Raji (cell line): Measurements from ENCODE around the gene DHDH.

Experiments used
- POLR2A ChIP-seq: IDR thresholded peaks from 2 replicates; pipeline ENCODE4 v1.6.1; 2011; ENCODE audit warnings: low read depth, low read length, control low read depth; ENCODE audit not compliant: insufficient read depth

Gene DHDH

DNA sequence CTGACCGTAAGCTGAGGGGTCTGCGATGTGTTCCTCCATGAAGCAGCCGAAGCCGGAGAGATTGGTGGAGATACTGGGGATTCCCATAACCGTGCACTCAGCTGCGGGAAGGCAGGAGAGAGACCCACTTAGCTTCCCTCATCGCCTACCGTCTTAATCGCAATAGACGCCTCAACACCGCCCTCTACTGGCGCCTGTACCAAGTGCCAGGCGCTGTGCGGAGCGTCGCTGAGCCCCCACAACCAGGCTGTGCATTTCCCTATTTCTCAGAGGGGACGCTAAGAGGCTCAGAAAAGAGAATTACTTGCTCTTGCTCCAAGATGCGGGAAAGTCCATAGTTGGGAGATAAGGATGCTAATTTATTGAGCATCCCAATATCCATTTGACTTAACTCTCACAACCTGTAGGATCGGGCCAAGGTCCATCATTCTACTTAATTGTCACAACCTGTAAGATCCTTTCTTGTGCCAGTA lies 37.5 kb downstream of the DHDH start:
- no peak for TF ChIP-seq POLR2A

DNA sequence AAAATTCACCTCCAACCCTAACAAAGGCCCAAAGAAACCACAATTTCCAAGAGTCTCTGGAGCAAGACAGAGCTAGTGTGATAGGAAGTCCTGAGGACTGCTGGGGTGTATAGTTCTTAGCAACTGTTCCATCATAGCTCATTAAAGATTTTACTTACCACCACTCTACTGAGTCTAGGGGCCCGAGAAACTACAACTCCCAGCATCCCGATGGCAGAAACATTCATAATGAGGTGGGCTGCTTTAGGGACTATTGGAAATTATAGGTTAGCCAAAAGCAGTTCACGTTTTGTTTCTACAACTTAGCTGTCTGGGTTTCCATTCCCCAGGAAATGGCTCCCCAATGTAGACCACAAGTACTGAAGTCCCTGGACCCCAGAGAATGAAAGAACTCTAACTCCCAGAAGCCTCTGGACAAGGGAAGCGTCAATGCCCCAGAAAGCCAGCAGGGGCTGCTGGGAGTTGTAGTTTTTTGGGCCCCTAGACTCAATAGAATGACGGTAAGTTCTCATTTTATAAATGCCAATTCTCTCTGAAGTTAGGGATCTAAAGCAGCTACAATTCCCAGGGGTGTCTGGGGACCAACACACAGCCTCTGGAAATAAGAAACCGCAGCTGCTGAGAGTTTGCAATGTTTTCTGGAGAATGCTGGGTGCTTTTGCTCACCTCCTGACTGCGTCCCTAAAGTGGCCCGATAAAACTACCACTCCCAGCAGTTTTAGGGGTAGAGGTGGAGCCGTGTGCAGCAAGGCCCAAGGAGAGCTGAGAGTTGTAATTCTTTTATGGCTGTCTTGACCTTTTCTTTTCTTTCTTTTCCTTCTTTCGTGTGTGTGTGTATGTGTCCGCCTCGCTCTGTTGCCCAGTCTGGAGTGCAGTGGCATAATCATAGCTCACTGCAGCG lies 42.7 kb downstream of the DHDH start:
- no peak for TF ChIP-seq POLR2A

DNA sequence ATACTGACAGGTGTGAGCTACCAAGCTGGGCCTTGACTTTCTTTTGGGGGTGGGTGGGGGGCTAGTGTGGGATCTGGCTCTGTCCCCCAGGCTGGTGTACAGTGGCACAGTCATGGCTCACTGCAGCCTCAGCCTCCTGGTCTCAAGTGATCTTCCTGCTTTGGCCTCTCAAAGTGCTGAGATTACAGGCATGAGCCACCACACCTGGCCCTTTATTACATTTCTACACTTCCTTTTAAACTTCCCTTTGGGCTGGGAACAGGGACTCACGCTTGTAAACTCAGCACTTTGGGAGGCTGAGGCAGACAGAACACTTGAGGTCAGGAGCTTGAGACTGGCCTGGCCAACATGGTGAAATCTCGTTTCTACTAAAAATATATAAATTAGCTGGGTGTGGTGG lies 43.6 kb downstream of the DHDH start:
- no peak for TF ChIP-seq POLR2A

DNA sequence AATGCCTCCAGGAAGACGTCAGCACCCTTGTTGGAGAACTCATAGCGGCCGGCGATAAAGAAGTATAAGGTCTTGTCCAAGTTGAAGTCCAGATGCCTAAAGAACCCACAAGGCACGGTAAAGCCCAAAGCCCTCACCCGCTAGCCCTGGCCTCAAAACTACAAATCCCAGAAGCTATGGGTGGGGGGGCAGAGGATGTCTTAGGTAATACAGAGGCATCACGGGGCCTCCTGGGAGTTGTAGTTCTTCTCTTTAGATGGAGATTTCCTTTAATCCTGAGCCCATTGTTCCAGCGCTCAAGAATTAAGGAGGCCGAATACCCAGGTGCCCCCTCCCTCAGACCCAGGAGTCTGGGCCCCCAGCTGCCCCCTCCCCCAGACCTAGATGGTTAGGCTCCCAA lies 48.8 kb downstream of the DHDH start:
- no peak for TF ChIP-seq POLR2A

DNA sequence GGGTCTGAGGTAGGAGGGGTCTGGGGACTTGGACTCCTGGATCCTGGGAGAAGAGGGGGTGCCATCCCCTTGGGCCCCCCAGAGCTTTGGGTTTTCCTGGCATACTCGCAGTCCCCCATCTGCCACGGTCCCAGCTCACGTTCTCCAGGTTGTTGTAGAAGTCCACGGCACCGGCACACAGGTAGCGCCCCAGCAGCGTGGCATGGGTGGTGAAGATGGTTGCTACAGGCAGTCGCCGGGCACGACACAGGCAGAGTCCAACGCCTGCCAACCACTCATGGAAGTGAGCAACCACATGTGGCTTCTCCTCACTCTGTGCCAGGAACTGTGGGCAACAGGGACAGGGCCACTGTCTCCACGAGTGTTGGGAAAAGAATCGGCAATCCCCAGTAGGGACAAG lies 52.2 kb downstream of the DHDH start:
- TF ChIP-seq POLR2A: no peak

DNA sequence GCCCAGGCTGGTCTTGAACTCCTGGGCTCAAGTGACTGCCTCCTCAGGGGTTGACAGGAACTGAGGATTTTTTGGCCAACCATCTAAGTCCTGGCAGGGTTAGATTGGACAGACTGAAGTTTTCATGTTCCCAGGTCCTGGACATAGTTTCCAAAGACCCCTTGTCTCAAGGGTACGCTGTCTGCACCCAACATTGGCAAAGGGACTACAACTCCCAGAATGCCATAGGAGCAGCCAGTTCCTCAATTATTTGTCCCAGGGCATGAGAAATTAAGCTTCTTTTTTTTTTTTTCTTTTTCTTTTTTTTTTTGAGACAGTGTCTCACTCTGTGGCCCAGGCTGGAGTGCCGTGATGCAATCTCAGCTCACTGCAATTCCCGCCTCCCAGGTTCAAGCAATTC lies 52.7 kb downstream of the DHDH start:
- no peak for TF ChIP-seq POLR2A

DNA sequence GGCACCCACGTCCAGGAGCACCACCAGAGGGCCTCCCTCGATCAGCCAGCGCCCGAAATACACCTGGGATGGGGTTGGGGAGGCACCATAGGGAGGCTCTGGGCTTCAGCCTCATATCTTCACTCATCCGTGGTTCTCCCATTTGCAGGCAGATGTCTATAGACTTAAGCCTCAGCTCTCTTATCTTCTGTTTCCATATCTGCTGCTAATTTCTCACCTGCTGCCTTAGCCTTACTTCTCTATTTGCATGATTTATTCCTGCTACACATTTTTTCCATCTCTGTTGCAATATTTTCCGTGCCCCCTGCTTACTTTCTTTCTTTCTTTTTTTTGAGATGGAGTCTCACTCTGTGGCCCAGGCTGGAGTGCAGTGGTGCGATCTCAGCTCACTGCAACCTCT lies 53.8 kb downstream of the DHDH start:
- no peak for TF ChIP-seq POLR2A

DNA sequence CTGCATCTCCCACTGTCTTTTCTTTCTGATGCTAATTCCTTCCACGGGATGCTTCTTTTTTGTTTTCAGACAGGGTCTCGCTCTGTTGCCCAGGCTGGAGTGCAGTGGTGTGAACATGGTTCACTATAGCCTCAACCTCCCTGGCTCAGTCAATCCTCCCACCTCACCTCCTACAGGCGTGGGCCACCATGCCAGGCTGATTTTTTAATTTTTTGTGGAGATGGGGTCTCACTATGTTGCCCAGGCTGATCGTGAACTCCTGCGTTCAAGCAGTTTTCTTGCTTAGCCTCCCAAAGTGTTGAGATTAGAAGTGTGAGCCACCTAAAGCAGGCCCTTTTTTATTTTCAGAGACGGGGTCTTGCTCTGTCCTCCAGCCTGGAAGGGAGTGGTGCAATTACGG lies 54.8 kb downstream of the DHDH start:
- no peak for TF ChIP-seq POLR2A

DNA sequence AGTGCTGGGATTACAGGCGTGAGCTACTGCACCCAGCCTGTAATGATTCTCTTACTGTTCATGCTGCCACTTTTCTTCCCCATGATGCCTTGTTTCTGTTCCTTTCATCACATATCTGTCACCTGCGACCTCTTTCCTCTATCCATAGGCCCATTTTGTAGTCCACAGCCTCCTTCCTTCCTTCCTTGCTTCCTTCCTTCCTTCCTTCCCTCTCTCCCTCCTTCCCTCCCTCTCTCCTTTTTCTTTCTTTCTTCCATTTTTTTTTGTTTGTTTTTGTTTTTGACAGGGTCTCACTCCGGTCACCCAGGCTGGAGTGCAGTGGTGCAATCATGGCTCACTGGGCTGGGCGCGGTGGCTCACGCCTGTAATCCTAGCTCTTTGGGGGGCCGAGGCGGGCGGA lies 55.4 kb downstream of the DHDH start:
- no peak for TF ChIP-seq POLR2A

DNA sequence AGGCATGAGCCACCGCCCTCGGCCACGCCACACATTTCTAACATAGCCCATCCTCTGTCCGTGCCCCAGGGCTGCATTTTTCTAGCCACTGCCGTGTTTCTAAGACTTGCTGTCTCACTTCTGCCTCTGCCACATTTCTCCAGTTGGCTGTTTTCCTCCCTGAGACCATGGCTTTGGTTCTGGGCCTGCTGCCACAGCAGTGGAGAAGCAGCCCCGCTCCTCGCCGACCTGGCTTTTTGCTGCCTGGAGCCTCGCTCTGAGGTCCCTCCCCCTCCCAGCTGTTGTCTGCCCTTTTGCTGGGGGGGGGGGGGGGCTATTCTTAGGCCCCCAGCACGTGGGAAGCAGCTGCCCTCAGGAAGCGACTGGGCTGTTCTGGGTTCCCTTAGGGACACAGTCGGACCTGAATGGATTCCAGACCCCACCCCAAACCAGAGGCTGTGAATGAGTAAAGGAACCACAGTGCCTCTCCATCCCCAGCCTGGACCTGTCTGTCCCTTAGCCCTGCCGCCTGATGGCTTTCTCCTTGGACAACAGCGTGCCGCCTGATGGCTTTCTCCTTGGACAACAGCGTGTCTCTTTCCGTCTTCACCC lies 56.3 kb downstream of the DHDH start:
- no peak for TF ChIP-seq POLR2A

DNA sequence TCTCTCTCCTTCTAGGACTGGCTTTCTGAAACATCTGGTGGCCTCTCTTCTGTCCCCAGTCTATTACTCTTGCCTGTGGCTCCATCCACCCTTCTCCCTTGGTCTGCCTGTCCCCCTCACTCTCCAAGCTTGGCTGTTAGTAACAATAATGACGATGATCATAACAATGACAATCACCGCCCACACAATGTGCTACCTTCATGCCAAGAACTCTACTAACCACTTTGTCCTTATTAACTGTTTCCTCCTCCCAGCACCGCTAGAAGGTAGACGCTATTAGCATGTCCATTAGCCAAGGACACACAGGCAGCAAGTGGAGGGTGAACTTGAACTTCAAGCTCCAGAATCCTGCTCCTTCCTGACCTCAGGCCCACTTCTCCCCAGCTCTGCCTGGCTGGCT lies 56.9 kb downstream of the DHDH start:
- no peak for TF ChIP-seq POLR2A

DNA sequence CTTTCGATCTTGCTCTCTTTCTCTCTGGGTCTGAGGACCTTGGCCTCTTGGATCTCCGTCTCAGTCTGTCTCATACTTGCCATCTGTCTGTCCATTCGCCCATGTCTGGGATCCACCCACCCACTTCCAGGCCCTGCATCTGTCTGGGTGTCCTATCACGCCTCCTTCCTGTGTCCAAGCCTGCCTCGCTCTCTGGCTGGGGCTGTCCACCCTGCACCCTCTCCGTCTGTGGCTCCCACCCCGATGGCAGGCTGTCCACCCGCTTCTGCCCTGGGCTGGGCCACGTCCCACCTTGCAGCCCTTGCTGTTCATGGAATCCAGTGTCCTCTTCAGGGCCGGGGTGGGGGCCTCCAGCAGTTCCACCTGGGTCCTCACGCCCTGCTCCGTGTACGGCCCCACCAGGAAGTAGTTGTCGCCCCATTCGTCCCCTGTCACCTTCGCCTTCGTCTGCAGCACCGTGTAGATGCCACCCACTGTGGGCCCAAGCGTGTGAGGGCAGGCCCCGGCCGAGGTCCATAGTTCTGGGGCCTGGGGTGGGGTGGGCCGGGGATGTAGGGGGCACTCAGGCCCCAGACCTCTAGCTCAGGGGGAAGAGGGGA lies 57.6 kb downstream of the DHDH start:
- TF ChIP-seq POLR2A: no peak

DNA sequence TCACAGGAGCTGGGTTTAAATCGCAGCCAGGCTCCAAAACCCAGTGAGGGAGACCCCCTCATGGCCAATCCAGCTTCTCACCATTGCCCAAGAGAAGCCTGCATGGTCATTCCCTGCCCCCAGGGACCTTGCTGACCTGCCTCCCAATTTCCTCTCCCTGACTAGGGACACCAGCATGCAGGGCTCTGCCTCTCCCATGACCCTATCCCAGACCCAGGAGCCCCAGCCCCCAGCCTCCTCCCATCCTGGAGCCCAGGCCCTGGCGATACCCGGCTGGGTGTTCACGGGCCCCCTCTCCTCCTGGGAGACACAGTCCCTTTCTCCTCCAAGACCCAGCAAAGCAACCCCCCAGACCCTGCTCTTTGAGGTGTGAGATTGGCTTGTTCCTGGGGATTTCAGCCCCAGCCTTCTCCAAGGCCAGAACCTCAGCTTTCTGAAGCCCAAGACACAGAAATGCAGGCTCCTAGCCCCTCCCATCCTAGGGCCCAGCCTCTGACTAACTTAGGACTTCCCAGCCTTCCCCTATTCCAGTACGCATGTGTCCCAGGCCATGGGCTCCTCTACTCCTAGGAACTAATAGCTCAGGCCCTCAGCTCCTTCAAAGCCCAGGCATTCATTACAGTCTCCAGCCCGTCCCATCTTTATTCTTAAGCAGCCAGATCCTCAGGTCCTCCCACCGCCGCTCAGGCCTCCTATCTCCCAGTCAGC lies 58.5 kb downstream of the DHDH start:
- no peak for TF ChIP-seq POLR2A

DNA sequence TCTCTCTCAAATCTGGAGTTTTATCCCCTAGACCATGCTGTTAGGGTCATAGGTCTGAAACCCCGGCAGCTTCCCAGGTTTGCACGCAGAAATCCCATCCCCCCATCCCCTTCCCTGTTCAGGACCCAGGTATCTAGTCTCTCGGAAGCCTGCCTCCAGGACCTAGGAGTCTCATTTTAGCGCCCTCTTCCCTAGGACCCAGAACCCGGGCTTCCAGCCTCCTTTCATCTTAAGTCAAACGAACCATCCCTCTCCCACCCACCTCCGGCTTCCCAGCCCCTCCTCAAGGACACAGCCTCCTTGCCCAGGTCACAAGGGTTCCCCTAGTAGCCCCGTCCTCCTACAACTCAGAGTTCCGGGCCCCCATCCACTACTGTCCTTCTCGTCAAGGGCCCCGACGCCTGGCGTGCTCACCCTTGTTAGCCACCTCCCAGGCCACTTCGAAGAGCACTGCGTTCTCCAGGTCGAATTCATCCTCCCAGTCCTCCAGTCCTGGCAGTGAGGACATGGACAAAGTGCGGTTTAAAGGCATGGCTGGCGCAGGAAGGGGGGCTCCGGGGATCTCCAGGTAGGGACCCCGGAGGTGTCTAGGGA lies 59.2 kb downstream of the DHDH start:
- TF ChIP-seq POLR2A: no peak
